Stimulated activated CD8-positive, alpha-beta memory T cell treated with anti-CD3 and anti-CD28 coated beads, Interleukin-7, amount 100 ng/mL, for 1 hour (primary cell): ENCODE results near the gene MBP.

Source experiments
- DNase-seq, 2 donors: peaks; one replicate each; pipeline ENCODE4 v3.0.0-alpha.2; 2020; ENCODE audit warnings: low read depth in 2 of 2

The MBP gene

GRCh38 chr18:77065221-77065981, 67.2 kb downstream of the MBP start:
- DNase-seq = no peak

- peak in 1 of 2 donors; percentile 47 for DNase-seq
Measured at GRCh38 chr18:77063260-77063659, 69.3 kb downstream of the MBP start.

- no peak for DNase-seq
Measured at GRCh38 chr18:77062518-77063003, 70.0 kb downstream of the MBP start.

GRCh38 chr18:77061946-77062517, 70.6 kb downstream of the MBP start:
- no peak for DNase-seq

GRCh38 chr18:77061281-77061945, 71.2 kb downstream of the MBP start:
- DNase-seq = no peak

- no peak for DNase-seq
Measured at GRCh38 chr18:77060151-77060550, 72.4 kb downstream of the MBP start.

GRCh38 chr18:77059294-77059916, 73.2 kb downstream of the MBP start:
- no peak for DNase-seq

- no peak for DNase-seq
Measured at GRCh38 chr18:77058290-77058835, 74.2 kb downstream of the MBP start.

GRCh38 chr18:77057006-77057395, 75.6 kb downstream of the MBP start:
- DNase-seq = no peak

- DNase-seq = no peak
Measured at GRCh38 chr18:77056344-77057005, 76.1 kb downstream of the MBP start.

GRCh38 chr18:77055429-77056300, 76.9 kb downstream of the MBP start:
- no peak for DNase-seq

- peak; percentile 58 to 66 for DNase-seq
Measured at GRCh38 chr18:77054606-77055428, 77.8 kb downstream of the MBP start.

- DNase-seq = no peak
Measured at GRCh38 chr18:77054288-77054605, 78.3 kb downstream of the MBP start.

GRCh38 chr18:77053616-77054287, 78.8 kb downstream of the MBP start:
- DNase-seq = no peak

GRCh38 chr18:77052983-77053309, 79.6 kb downstream of the MBP start:
- no peak for DNase-seq

- DNase-seq = no peak
Measured at GRCh38 chr18:77052297-77052982, 80.1 kb downstream of the MBP start.

- DNase-seq = no peak
Measured at GRCh38 chr18:77051581-77052296, 80.8 kb downstream of the MBP start.

- DNase-seq = no peak
Measured at GRCh38 chr18:77049938-77050337, 82.6 kb downstream of the MBP start.
